Hematopoietic multipotent progenitor cell (in vitro differentiated cells): ENCODE results near the gene ZNF302. TPM values are rescaled to one million over a fixed set of nuclear protein-coding genes. Genes with fewer than 3 reads are reported as not detected.

Source experiments
- DNase-seq, 3 donors: peaks; one replicate each; pipeline ENCODE4 v3.0.0-alpha.2; 2011 to 2015; ENCODE audit warnings: low read depth in 2 of 3, low spot score in 2 of 3
- small RNA-seq: library from RNA; depleted of rRNA; stranded (forward); fragments of <200 nt; gene quantifications from one replicate; pipeline ENCODE3, GENCODE V24; 2012
- total RNA-seq: library from RNA; depleted of rRNA; stranded (reverse); fragments of >200 nt; gene quantifications from one replicate; pipeline ENCODE4 v1.2.3, GENCODE V29; 2012

ZNF302 gene
- total RNA-seq, 1 donor = 15.9 TPM

DNA sequence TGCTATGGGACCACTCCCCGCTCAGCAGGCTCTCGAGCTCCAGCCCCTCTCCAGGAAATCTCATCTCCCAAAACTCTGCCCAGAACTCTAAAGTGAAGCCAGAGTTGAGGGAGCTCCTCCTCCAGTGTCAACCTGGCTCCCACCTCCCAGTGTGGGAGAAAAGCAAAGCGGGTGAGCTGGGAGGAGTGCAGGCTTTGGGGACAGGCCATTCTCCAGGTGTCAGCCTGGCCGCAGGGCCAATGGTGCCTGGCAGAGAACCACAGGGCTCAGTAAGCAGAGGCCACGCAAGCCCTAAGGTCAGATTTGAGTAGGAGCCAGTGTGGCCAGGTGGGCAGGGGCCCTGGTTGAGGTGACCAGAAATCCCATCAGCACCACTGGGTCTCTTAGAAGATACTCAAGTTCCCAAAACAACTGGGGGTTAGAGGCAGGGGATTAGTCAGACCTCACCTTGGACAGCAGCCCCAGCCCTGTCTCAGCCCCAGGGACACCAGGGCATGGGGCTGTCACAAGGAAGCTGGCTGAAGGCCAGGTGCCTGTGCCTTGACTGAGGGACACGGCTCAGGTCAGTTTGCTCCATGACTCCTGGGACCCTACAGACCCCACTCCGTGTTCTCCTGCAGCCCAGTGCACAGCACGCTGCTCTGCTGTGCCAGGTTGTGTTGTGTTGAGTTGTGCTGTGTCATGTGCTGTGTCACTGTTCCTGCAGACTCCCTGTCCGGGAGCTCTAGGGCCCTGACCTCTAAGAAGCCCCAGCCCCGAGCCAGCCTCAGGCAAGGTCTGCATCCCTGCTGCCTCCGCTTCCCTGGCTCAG, 53.7 kb downstream of the ZNF302 start:
- DNase-seq = no peak

DNA sequence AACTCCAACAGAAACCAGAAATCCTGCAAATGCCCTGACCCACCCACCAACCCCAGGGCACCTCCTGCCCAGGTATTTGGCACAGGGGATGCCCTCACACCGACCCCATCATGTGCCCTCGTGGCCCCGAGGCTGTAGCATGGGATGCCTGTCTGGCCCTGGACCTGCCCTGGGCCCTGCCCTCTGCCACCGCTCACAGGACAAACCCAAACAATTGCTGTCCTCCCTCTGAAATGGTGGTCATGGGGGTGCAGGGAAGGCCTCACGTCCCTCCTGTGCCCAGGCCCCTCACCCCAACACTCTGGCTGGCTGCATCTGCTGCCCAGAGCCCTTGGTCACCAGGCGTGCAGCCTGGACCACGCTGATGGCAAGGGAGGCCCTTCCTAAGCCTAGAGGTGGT, 54.5 kb downstream of the ZNF302 start:
- DNase-seq = no peak

DNA sequence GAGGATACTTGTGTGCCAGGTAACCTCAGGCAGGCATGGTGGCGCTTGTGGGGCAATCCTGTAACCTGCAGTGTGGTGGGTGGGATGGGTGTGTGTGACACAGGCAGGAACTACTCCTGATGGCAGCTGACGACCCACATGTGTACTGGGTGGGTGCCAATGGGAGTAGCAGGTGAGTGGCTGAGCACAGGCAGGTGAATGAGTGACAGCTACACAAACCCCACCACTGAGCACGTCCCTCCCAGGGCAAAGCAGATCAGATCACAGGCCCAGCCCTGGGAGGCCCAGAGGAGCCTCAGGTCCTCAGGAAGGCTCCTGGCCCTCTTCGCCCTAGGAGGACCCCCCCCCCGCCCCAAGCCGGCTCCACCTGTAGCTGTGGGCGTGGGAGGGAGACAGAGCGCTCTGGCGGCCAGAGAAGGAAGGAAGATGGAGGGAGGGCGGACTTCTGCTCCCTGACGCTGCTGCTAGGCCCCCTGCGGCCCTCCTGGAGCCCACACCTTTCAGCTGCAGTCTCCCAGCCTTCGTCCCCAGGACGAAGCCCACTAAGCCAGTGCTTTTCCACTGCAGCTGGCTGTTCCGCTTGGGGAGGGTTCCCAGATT, 55.2 kb downstream of the ZNF302 start:
- peak in 1 of 3 donors; percentile 49 for DNase-seq

DNA sequence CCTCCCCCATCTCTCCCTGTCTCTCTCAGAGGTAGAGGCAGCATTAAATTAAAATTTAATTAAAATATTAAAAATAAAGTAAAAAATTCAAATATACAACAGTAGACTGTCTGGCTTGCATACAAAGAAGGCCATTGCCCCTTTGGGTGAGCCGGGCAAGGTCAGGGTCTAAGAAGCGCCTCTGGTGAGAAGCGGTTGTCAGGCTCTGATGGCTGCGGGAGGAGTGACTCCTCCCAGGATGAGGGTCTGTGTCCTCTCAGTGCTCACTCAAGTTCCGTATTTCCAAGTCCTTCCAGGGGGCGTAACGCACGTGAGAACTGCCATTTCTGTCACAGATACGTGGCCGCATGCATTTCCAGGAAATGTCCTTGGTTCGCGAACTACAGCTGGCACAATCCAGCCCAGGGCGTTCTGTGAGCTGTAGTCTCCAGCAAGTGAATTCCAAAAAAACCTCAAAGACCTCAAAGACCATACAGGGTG, 55.8 kb downstream of the ZNF302 start:
- peak in 2 of 3 donors; percentile 78 to 92 for DNase-seq

GRCh38 chr19:34733746-34734536, 56.5 kb downstream of the ZNF302 start, which contains the start of gene ZNF181:
TSS of gene ZNF181 (plus strand) at chr19:34734243. CDS start at chr19:34735038, 795 bp downstream.
- peak; percentile 68 to 94 (median 90) for DNase-seq

DNA sequence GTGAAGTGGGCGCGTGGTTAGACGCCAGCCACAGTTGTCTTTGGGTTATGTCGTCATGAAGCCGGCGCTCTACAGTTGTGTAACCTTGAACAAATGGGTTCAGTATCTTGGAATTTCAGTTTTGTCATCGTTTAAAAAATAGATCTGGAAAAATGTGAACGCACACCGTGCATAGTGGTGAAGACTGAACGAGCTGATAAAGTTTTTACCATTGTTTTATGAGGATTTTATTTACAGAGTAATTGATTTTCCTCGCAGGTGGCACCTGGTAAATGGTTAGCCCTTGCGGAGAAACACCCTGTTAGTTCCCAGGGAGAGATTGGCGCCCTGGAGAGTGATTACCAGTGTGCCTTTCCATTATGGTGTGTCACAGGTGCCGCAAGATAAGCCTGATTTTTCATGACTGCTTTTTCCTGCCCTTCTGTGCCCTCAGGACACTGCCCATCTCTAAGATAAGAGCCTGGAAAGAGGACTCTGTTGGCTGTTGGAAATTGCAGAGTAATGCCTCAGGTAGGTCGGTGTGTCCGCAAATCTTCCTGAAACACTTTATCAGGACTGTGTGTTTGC, 57.1 kb downstream of the ZNF302 start:
- DNase-seq = peak in 1 of 3 donors; percentile 96

Small RNA genes within 50 kb of the gene (small RNA-seq; reads per million reads assigned to genes)
- not detected for gene RF00611

Other genes with a start within 250 kb of the ZNF302 start
- 53.3 TPM for gene UBA2, start 249.3 kb upstream of the ZNF302 start, total RNA-seq
- gene WTIP, start 195.9 kb upstream of the ZNF302 start, total RNA-seq = under 0.01 TPM
- gene SCGB2B2, start 519 bp upstream of the ZNF302 start, total RNA-seq = 0.27 TPM
- 15.6 TPM for gene ZNF181, start 56.6 kb downstream of the ZNF302 start, total RNA-seq
- gene ZNF599, start 95.5 kb downstream of the ZNF302 start, total RNA-seq = 7.8 TPM
- 1.6 TPM for gene ZNF30, start 249.2 kb downstream of the ZNF302 start, total RNA-seq